NOMO-1 treated with dmso at 0.1 percent for 144 hours (cell line): ENCODE measurements around the gene GCC1.

Experiments
- DNase-seq: peaks from one replicate; lab custom pipeline; 2025; ENCODE audit not compliant: unreplicated experiment; lab: John Stamatoyannopoulos, UW

Gene GCC1, protein sequence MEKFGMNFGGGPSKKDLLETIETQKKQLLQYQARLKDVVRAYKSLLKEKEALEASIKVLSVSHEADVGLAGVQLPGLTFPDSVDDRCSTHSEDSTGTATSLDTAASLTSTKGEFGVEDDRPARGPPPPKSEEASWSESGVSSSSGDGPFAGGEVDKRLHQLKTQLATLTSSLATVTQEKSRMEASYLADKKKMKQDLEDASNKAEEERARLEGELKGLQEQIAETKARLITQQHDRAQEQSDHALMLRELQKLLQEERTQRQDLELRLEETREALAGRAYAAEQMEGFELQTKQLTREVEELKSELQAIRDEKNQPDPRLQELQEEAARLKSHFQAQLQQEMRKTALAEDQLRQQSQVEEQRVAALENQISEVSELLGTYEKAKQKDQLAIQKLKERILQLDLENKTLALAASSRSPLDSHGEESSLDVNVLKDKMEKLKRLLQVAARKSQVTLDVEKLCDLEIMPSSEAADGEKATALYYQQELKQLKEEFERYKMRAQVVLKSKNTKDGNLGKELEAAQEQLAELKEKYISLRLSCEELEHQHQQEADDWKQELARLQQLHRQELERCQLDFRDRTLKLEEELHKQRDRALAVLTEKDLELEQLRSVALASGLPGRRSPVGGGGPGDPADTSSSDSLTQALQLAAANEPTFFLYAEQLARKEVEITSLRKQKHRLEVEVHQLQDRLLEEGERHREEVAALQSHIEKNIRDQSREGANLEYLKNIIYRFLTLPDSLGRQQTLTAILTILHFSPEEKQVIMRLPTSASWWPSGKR

DNA sequence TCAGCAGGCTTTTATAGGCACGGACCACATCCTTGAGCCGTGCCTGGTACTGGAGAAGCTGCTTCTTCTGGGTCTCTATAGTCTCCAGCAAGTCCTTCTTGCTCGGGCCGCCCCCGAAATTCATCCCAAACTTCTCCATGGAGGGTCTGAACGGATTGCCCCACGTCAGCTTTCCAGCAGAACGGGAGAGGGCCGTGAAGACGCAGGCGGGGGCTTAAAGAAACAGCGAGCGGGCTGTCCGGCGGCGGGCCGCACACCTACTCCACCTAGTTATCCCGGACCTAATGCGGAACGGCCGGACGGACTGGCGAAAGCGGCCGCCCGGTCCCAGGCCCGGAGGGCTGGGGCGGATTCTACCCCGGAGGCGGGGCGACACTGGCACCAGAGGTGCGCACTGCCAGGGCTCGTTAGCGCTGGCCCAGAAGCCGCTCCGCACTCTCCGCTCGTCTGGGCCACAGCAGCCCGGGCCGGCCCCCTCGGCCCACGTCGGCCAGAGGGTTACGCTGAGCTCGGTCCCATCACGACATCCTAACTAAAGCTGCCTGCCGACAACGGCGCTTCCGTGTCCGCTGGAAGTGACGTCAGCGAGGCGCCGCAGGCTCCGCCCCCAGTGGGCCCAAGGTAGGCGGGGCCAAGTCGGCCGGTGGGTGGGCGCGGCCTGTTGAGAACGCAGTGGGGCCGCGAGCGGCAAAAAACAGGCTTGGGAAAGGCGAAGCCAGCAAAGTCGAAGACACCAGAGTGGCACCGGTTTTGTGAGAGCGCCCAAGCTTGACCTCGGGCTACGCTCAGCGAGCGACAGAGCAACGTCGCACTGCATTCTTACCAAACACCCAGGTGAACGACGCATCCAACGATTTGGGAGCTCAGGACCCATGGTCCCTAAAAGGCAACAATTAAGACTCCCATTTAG, at the start of gene GCC1:
Gene GCC1 (minus strand): TSS at position 553 of the 910 bp plus-strand sequence. CDS start 414 bp downstream, at position 139.
- peak; percentile 5 for DNase-seq

DNA sequence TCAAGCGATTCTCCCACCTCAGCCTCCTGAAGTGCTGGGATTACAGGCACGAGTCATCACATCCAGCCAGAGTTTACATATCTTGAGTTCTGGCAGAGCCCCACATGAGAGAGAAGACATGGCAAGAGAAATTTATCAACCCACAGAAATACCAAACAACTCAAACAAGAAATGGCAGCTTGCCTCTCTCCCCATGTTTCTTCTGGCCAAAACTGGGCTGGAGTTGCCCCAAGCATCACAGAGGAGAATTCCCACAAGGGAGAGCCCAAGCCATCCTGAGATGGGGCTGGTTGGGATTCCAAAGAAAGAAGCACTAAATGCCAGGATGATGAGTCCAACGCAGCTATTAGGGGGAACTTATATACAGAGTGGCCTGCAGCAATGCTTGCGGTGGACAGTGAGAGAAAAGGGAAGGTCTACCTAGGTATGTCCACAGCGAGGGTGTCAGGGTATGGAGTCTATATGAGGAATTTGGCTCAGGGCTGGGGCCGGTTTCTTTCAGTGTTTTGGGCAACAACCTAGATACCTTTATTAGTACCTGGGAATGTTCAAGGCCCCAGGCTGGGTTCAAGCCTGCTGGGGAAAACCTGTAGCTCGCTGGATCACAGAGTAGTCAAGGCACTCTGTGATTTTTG, 47.0 kb upstream of the GCC1 start:
- DNase-seq: no peak

DNA sequence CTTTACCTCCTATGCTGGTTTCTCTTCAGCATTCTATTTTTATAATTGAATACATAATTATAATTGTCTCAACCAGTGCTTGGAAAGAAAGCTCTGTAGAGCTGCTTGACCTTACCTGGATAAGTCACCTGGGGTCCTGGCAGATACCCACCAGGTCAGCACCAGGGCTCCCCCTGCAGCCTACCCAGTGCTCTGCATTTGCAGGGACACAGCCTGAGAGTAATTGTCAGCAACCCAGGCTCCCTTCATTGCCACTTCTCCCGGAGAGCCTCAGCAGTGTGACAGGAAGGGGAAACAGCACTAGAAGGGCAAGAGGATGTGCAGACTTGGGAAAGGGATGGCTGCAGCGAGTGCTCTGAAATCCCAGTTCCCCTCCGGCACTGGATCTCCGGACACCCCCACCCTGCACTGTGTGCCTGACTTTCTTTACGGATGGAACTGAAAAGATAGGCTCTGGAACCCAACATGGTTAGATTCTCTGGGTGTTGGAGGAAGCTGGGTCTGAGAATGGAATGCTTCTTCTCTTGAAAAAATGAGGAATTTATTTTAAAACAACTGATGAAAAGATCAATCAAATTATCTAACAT, 44.0 kb upstream of the GCC1 start:
- no peak for DNase-seq

GRCh38 chr7:127628445-127628844, 43.0 kb upstream of the GCC1 start:
- no peak for DNase-seq

GRCh38 chr7:127625331-127625730, 39.9 kb upstream of the GCC1 start:
- no peak for DNase-seq

DNA sequence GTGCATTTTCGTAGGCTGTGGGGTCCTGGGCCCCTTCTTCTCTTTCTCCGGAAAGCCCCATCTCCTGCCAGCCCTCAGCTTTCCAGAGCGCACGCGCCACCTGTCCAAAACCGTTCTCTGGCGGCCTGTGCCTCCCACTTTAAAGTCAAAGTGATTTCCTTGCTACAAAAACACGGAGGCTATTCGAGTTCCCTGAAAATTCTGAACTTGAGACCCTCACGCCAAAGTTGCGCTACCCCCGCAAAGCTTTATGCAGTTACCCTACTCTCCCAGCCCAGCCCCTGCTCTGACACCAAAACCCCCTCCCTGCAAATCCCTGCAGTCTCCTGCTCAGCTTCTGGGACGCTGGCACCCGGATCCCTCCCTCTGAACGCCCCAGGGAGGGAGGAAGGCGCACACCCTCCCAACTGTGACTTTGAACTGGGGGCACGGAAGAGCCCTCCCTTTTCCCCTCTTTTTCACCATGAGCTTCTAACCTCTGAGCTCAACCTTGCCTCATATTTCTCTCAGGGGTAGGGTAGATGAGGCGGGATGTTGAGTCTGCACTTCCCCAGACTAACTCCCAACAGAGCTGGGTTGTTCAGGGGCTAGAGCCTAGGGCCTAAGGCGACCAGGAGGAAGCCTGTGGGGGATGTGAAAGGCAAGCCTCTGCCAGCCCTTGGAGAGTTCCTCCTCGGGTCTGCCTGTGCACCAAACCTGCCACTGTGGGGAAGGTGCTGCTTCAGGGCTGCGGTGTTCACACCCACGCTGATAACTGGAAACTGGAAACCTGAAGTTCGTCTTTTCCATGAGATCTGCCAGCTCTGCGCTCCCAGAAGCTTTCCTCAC, 35.2 kb upstream of the GCC1 start:
- DNase-seq: no peak

- DNase-seq: no peak
Measured at GRCh38 chr7:127619681-127620405, 34.4 kb upstream of the GCC1 start.

GRCh38 chr7:127618775-127619174, 33.4 kb upstream of the GCC1 start:
- no peak for DNase-seq

DNA sequence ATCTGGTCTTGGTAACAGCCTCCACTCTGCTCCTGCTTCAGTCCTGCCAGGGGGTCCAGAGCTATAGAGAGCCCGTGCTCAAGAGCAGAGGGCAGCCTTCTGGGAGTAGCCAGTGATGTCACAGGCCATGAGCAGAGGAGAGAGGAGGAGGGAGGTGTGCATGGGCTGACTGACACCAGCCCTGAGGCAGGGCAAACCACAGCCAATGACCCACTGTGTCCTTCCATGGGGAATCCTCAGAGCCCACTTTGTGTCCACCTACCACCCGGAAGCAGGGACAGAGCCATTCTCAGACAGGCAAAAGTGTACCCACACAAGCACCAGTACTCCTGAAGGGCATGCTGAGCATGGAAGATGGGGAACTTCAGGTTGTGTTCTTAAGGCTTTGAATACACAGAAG, 32.6 kb upstream of the GCC1 start, which contains the start of gene PAX4:
Gene PAX4 (minus strand): TSS at position 101 of the 400 bp plus-strand sequence. CDS start 2,214 bp downstream, outside the sequence.
- DNase-seq: no peak

DNA sequence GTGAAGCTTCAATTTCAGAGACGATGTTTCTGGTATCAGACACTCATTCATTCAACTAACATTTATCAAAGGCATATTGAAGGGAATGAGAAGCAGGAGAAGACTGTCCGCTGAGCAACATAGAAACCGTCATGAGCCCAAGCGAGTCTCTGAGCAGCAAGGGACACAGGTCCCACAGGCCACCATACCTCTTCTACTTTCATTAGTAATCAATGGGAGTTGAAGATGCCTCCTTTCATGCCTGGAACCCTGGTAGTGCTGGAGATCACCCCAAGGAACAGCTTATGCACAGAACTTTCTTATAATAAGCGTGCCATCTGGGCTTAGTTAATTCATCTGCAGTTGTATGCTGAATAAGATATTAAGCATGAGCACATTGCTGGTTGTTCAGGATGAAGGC, 31.3 kb upstream of the GCC1 start:
- DNase-seq: no peak

DNA sequence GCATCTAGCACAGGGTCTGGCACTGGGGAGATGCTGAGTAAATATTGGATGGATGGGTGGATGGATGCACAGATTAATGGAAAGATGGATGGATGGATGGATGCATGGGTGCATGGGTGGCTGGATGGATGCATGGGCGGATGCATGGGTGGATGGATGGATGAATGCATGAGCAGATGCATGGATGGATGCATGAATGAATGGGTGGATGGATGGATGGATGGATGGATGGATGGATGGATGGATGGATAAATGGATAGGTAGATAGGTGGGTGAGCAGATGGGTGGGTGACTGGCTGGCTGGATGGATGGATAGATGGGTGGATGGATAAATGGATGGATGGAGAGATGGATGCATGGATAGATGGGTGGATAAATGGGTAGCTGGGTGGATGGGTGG, 26.9 kb upstream of the GCC1 start:
- no peak for DNase-seq

GRCh38 chr7:127609297-127609696, 23.9 kb upstream of the GCC1 start:
- no peak for DNase-seq

DNA sequence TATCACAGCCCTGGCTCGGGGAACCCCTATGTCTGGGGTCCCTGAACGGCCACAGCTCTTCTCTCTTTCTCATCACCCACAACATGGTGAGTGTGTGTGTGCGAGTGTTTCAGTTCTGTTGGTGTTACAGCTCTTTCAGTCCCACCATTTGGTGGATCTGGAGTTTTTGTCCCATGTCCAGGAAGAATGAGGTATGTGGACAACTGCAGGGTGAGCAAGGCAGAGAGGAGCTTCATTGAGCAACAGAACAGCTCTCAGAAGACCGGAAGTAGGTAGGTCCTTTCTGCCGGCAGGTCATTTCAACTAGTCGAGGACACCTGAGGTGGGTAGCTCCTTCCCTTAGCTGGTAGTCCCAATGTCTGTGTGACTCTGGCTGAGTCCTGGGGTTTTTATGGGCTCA, 23.1 kb upstream of the GCC1 start:
- DNase-seq: no peak

DNA sequence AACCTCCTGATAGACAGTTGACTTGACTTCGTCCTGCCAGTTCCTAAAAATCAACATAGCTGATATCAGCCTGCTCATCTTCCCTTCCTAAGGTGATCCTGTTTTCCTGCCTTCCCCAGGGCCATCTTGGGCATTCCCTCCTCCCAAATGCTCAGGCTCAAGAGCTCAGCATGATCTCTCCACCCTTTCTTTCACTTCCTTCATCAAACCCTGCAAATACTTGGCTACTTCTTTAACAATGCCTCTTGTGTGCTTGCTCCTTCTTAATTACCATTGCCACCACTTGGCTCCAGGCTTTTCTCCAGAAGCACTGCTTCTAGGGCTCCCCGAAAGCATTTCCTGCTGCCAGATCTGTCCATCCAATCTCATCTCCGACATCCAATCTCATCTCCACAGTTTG, 15.5 kb upstream of the GCC1 start:
- no peak for DNase-seq

DNA sequence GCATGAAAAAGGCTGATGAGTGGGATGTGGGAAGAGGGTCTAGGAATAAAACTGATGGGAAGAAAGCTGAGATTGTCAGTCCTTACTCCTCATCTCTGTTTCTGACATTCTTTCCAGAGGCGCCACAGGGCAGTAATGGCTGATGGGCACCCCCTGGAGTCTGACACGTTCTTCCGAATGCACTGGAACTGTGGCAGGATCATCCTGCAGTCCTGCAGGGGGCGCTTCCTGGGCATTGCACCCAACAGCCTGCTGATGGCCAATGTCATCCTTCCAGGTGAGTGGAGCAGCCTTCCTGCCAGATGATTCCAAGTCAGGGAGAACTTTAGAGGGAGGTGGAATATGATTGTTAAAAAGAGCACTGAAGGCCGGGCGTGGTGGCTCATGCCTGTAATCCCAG, 12.9 kb upstream of the GCC1 start:
- no peak for DNase-seq

DNA sequence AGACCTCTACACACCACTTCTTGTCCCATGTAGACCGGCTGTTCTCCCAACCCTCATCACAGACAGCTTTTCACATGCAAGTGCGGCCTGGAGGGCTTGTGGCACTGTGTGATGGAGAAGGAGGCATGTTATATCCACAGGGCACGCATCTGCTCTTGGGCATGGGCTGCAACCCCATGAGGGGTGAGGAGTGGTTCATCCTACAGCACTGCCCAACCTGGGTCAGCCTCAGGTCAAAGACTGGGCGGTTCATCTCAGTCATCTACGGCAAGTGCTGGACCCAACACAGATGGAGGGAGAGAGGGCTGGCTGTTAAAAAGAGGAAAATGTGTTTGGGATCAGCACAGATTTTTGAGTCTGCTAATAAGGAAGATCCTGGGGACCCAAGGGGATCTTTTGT, 10.3 kb upstream of the GCC1 start:
- DNase-seq: no peak

- DNase-seq: peak; percentile 48
Measured at GRCh38 chr7:127594490-127594889, 9.1 kb upstream of the GCC1 start.

DNA sequence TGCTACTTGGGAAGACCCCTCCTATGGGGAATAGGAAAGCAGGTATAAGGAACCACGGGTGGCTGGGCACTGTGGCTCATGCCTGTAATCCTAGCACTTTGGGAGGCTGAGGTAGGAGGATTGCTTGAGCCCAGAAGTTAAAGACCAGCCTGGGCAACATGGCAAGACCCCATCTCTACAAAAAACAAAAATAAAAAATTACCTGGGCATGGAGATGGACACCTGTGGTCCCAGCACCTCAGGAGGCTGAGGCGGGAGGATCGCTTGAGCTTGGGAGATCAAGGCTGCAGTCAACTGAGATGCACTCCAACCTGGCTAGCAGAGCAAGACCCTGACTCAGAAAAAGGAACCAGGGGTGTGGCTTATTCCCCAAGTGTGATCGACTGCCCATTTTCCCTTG, 7.2 kb upstream of the GCC1 start:
- no peak for DNase-seq

DNA sequence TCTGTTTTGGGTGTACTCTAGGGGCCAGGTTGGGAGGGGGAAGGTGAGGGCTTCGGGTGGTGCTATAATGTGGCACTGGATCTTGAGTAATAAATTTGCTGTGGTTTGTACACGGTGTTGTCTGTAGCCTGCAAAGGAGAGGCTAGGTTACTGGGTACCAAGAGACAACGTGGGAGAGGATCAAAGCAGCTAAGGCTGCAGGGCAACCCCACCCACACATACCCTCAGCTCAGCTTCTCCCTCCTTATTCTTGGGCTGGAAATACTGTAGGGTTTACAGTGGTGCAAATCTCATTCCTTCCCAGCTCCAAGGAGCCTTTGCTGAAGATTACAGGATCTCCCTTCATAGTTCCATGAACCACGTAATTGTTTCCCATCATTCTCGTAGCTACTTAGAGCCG, 6.2 kb upstream of the GCC1 start:
- DNase-seq: no peak
